ENCODE measurements around the gene LCP2.

DNA sequence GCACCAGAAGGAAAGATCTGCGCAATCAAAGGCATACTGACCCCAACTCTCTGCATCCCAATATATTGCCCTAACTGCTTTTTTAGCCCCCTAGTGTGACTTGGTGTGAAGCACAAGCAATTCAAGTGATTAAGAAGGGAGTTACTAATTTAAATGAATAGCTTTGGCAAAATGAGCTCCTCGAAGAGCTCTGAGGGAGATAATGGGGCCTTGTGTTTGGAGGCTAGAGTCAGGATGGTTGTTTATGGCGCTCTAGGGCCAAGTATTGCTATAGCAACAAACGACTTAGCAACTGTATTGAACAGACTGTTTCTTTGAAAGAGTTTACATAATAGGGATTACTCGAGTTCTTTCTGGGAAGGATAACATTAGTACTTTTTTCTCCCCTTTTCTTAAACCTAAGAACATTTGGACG is 76.2 kb downstream of the LCP2 start:
- TF ChIP-seq, protein P1, sequence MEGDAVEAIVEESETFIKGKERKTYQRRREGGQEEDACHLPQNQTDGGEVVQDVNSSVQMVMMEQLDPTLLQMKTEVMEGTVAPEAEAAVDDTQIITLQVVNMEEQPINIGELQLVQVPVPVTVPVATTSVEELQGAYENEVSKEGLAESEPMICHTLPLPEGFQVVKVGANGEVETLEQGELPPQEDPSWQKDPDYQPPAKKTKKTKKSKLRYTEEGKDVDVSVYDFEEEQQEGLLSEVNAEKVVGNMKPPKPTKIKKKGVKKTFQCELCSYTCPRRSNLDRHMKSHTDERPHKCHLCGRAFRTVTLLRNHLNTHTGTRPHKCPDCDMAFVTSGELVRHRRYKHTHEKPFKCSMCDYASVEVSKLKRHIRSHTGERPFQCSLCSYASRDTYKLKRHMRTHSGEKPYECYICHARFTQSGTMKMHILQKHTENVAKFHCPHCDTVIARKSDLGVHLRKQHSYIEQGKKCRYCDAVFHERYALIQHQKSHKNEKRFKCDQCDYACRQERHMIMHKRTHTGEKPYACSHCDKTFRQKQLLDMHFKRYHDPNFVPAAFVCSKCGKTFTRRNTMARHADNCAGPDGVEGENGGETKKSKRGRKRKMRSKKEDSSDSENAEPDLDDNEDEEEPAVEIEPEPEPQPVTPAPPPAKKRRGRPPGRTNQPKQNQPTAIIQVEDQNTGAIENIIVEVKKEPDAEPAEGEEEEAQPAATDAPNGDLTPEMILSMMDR (conservative IDR thresholded peaks at IDR 0.05): no peak
- TF ChIP-seq EZH2 (IDR thresholded peaks at IDR 0.05; ENCODE audit: low read depth): no peak
